Peyer's patch (tissue), 4 donors: Measurements from ENCODE around the gene MYOCD.
A peak's percentile ranks its signal among the peaks of the same experiment; 100 is the strongest.

ENCODE experiments used
- CTCF ChIP-seq, 6 experiments: fragments of 450-650 bp in 4 of 6; fragments of 200-600 bp in 2 of 6; sonication (generic) in 1 of 6; IDR thresholded peaks; one replicate each; pipeline ENCODE4 v1.5.1; 2017 to 2019; ENCODE audit warnings: antibody characterized with exemption in 6 of 6, mild to moderate bottlenecking in 3 of 6, moderate library complexity in 1 of 6
- POLR2A ChIP-seq, 2 donors: fragments of 450-650 bp; IDR thresholded peaks; one replicate each; pipeline ENCODE4 v1.5.1; 2017; ENCODE audit warnings: antibody characterized with exemption in 2 of 2, mild to moderate bottlenecking in 2 of 2, moderate library complexity in 2 of 2

DNA sequence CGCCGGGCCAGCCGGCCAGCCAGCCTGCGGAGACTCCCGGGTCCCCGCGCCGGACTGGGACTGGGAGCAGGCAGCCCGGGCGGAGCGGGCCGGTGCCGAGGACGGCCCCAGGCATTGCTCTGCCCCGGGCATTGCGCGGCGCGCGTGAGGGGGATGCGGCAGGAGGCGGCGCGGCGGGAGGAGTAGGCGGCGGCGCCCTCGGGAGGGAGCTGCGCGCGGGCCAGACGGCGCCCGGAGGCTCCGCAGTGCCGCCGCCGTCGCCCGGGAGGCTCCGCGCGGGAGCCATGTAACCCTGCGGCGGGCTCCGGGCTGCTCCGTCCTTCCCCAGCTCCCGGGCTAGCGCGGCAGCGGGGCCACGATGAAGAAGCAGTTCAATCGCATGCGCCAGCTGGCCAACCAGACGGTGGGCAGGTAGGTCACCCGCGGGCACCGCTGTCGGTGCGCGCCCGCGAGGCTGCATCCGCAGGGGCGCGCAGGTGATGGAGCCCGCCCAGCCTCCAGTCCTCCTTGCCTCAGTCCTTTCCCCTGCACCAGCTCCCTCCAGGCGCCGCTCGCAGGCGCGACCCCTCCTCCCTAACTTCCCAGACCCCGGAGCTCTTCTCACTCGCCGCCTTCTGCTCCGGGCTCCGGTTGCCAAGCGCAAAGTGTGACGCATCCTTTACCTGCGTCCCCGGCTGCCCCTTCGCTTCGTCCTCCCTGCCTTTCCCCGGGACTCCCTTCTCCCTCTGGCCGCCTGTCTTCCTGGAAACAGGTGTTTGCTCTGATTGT lies 124.0 kb downstream of the MYOCD start, which contains the start of gene ARHGAP44:
- TF ChIP-seq CTCF (IDR thresholded peaks at IDR 0.05): no peak
- peak; percentile 43 to 52 for TF ChIP-seq POLR2A (IDR thresholded peaks at IDR 0.05)
